ENCODE results near the gene TP53TG5. TPM values are rescaled to one million over a fixed set of nuclear protein-coding genes. Genes with fewer than 3 reads are reported as not detected.
A peak's percentile ranks its signal among the peaks of the same experiment; 100 is the strongest.

TP53TG5 gene
- total RNA-seq, 1 donor from 2014 or later, result not detected

- no peak for DNase-seq (ENCODE audit: low spot score)
Measured at GRCh38 chr20:45346291-45346718, 31.8 kb downstream of the TP53TG5 start.

- peak; percentile 59 for DNase-seq (ENCODE audit: low spot score)
Measured at GRCh38 chr20:45345104-45345936, 32.8 kb downstream of the TP53TG5 start.

DNA sequence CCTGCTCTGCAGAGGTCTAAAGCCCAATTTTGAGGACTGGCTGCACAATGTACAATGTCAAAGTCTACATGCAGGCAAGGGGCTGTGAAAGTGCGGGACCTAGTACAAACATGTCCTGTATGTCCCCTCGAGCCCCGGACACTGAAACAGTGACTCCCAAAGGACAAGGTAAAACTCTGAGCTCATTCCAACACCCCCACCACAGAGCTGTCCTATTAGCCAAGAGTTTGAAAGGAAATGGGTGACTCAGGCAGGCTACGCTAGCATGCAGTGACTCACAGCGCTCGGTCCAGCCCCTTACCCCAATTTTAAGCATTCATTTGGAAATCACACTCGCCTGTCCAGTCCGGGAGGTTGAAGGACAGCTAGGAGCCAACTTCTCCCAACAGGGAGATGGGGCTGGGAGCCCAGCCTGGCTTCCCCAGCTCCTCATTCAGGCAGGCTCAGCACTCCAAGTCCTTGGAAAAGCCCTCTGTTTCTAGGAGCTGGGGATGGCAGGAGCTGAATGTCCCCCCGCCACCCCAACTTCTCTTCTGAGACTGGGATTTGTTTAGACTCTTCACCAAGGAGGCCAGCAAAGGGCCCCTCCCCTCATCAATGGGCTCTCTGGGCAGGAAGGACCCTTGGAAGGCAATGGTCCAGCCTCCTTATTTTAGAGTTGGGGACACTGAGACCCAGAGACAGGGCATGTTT lies 33.8 kb downstream of the TP53TG5 start:
- DNase-seq (ENCODE audit: low spot score), result peak; percentile 48

- peak; percentile 74 for DNase-seq (ENCODE audit: low spot score)
Measured at GRCh38 chr20:45343532-45344167, 34.5 kb downstream of the TP53TG5 start.

DNA sequence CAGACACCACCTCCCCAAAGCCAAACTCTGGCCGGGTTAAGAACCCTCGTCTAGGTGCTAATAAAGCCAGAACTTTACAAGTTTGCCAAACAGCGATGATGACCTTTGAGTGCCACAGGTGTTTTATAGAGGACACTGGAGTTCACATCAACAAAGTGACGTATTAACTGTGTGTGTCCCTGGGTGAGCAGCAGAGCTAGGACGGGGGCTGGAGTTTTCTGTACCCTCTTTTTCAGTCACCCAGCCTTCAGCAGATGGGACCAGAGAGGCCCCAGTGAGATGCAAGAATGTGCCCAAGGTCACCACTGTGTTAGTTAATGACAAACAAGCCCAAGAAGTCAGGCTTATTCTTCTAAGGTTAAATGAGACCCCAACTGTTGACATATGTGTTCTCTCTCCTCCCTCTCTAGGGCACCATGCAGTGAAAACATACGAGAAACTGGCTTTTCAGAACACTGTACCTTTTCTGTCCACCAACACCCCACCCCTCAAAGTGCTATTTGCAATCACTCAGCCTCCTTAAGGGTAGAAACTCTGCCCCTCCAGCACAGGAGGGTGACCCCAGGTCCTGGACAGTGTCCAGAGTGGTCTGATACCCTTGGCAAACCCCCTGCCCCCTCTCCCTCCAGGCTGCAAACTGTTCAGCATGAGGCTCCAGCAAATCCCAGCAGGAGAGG lies 35.1 kb downstream of the TP53TG5 start:
- no peak for DNase-seq (ENCODE audit: low spot score)

- DNase-seq (ENCODE audit: low spot score), result peak; percentile 88
Measured at GRCh38 chr20:45341939-45342854, 35.9 kb downstream of the TP53TG5 start.

- no peak for DNase-seq (ENCODE audit: low spot score)
Measured at GRCh38 chr20:45341579-45341938, 36.6 kb downstream of the TP53TG5 start.

DNA sequence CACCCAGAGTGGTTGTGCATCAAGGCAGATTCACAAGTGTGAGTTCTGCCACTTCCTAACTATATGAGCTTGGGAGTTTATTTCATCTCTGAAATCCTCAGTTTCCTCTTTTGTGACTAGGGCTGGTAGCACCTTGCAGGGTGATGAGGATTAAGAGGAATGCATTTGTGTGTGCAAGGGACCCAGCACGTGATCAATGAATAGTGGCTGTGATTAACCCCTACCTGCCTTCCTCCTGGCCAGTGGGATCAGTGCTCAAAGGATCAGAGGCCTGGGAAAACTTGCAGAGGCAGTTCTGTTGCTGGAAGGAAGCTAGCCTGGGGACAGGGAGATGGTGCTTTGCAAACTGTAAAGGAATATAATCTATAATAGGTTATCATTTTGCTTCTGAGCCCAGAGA lies 37.2 kb downstream of the TP53TG5 start:
- DNase-seq (ENCODE audit: low spot score), result no peak

DNA sequence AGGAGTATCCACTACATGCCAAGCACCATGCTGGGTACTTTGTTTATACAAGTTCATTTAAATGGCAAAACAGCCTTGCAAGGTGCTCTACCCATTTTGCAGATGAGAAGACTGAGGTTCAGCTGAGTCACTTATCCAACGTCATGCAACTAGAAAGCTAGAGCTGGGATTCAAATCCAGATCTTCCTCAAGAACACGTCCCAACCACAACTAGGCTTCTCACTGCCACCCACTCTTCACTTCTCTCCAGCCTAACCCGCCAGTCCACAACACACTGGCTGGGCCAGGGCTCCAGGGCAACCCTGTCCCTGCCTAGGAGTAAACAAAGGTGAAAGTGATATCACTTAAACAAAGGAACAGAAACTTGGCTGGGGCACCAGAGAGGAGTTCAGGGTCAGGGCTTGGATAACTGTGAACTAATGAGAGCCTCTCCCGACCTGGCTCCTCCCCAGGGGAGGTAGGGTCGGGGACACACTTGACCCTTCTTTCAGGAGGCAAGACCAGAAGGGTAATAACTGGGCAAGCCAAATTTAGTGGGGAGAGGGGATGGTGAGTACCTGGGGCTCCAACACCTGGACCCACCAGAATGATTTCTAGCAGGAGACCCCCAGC lies 37.8 kb downstream of the TP53TG5 start:
- DNase-seq (ENCODE audit: low spot score), result peak; percentile 42

DNA sequence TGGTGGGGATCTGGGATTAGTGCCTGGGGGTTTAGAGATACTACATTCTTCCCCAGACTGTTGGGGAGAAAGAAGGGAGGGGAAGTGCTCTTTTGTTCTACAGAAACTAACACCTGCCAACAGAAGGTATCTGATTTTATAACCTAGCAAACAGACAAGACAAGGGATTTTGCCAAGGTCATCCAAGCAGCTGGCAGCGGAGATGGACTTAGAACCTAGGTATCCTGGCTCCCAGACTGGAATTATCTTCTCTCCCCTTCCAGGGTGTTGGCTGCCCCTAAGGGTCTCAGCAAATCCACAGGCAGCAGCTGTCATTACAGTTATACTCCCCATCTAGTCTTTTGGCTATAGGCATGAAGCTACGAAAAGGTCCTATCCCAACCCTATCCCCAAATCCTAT lies 38.3 kb downstream of the TP53TG5 start:
- no peak for DNase-seq (ENCODE audit: low spot score)

GRCh38 chr20:45339084-45339483 lies 39.0 kb downstream of the TP53TG5 start:
- DNase-seq (ENCODE audit: low spot score), result no peak

DNA sequence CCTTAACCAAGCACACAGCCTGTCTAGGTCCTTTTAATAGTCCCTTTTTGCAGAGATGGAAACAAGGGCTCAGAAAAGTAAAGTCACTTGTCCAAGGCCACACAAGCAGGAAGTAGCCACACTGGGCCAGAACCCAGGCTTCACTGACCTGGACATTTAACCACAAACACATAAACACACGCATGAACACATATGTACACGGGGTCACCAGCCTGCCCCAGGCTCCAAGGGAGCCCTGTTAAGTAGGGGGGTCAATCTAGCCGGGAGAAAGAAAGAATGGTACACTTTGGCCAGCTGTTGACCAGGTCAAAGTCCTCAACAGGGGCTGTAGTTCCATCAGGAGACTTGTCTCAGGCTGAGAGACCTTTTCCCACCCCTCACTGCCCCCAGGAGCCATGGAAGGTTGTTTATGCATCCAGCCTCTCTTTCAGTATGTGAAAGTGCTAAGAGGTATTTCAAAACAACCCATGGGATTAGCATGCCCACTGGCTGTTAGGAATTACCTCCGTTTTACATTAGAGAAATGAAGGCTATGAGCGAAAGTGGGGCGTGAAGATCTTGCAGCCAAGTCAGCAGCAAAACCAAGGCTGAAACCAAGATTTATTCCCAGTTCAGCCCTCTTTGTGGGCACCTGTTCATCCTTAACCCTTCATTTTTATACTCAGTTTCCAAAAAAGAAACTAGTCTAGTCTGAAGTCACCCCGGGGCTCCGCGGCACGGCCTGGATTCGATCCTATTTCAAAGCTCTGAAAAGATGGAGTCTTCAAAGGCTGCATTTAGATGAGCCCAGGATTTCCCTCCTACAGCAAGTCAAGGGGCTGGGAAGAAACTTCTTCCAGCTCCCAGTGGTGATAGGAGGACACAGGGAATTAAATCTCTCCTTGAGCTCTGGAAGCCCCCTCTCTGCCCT lies 39.7 kb downstream of the TP53TG5 start:
- DNase-seq (ENCODE audit: low spot score), result no peak

DNA sequence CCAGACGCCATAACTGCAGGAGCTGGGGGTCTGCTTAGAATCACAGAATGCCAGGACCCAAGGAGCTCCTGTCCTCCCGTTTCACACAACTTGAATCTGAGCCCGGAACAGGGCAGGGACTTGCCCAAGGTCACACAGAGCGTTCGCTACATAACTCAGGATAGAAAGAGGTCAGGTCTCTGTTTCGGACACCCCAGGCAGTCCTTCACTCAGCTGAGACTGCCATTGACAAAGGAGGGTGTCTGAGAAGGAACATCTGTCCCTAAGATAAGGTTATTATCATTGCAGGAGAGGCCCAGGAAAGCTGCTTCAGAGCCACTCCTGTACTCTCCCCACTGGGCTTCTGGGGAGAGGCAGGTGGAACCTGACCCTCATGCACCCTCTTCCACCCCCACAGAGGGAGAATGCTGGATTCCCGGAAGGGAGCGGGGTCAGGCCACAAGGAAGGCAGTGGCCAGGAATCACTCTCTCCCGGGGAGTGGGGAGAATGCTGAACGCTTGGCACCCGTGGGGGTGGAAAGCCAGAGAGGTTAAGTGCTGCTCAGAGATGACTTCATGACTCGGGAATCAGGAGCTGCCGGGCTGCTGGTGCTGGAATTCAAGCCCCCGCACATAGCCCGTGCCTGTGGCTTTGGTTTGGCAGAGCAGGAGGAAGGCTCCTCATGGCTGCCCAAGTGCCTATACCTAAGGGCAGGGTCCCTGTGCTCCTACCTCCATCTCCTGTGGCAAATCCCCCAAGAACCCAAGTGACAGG lies 40.6 kb downstream of the TP53TG5 start:
- peak; percentile 81 for DNase-seq (ENCODE audit: low spot score)

- DNase-seq (ENCODE audit: low spot score), result peak; percentile 65
Measured at GRCh38 chr20:45336530-45337366, 41.4 kb downstream of the TP53TG5 start.

DNA sequence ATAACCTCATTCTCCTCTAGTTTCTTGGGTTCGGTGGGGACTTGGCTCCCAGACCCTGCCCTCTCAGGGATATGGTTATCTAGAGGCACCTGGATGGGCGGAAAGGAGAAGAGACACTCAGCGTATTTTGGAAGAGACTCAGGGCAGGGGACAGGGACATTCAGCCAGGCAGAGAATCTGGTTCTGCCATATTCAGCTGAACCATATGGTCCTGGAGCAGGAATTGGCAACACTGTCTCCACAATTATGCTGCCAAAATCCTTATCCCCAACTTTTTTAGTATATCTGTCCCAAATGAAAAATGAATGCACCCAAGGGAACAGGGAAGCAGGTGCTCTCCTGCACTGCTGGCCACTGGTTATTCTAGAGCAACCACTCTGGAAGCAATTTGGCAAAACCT lies 47.6 kb downstream of the TP53TG5 start:
- DNase-seq (ENCODE audit: low spot score), result no peak

GRCh38 chr20:45329497-45330319 lies 48.4 kb downstream of the TP53TG5 start:
- DNase-seq (ENCODE audit: low spot score), result no peak

GRCh38 chr20:45328451-45328850 lies 49.7 kb downstream of the TP53TG5 start:
- DNase-seq (ENCODE audit: low spot score), result no peak
